Astrocyte (in vitro differentiated cells and primary cell): ENCODE data around the gene SMTN.

ENCODE experiments used
- CTCF ChIP-seq: IDR thresholded peaks from 2 replicates; pipeline ENCODE4 v1.5.1; 2011; ENCODE audit warnings: low read depth, mild to moderate bottlenecking, inconsistent platforms, low read length, moderate library complexity; ENCODE audit not compliant: insufficient read depth
- EZH2 ChIP-seq: IDR thresholded peaks from 2 replicates; pipeline ENCODE4 v1.6.1; 2012; ENCODE audit warnings: mild to moderate bottlenecking, low read length, inconsistent platforms; ENCODE audit not compliant: insufficient read depth

GRCh38 chr22:31049815-31050420 lies 31.2 kb upstream of the SMTN start:
- TF ChIP-seq CTCF (no peak), EZH2 (no peak)
